Heart right ventricle (tissue), 16 donors: ENCODE results near the gene CDH13. TPM values are rescaled to one million over a fixed set of nuclear protein-coding genes. Genes with fewer than 3 reads are reported as not detected.

Experiments
- ATAC-seq, 8 donors: fragments of 200-7000 bp; cut with Tn5 transposase; one replicate each; pipeline ENCODE4 v1.9.1; 2020; ENCODE audit warnings: mild to moderate bottlenecking in 8 of 8, moderate library complexity in 8 of 8, moderate number of reproducible peaks in 1 of 8
- DNase-seq, 2 donors: peaks; one replicate each; pipeline ENCODE4 v3.0.0-alpha.2; 2020
- H3K27ac ChIP-seq, 10 donors: fragments of 200-600 bp; sonication (generic) in 2 of 10; one replicate each; pipeline versions ENCODE4 v1.5.0 to v1.8.0; 2020 to 2022; ENCODE audit warnings: mild to moderate bottlenecking in 3 of 10
- H3K27me3 ChIP-seq, 7 donors: fragments of 200-600 bp; one replicate each; pipeline ENCODE4 v1.8.0; 2021 to 2022; ENCODE audit warnings: mild to moderate bottlenecking in 2 of 7
- H3K36me3 ChIP-seq, 9 donors: fragments of 200-600 bp; sonication (generic) in 1 of 9; one replicate each; pipeline versions ENCODE4 v1.5.0 to v1.8.0; 2020 to 2022; ENCODE audit warnings: mild to moderate bottlenecking in 2 of 9
- H3K4me1 ChIP-seq, 9 donors: fragments of 200-600 bp; sonication (generic) in 1 of 9; one replicate each; pipeline versions ENCODE4 v1.5.0 to v1.8.0; 2020 to 2022; ENCODE audit warnings: mild to moderate bottlenecking in 4 of 9
- H3K4me3 ChIP-seq, 10 donors: fragments of 200-600 bp; sonication (generic) in 2 of 10; one replicate each; pipeline versions ENCODE4 v1.5.0 to v1.8.0; 2020 to 2022; ENCODE audit warnings: mild to moderate bottlenecking in 7 of 10, moderate library complexity in 2 of 10
- H3K9me3 ChIP-seq, 11 donors: fragments of 200-600 bp in 10 of 11; sonication (generic) in 2 of 11; one replicate each; pipeline versions ENCODE4 v1.5.0 to v1.8.0; 2013 to 2022; ENCODE audit warnings: mild to moderate bottlenecking in 2 of 11, control low read depth in 1 of 11, moderate library complexity in 1 of 11
- WGBS, 2 donors: extraction: QIAGEN DNeasy Blood & Tissue Kit; methylation state at CpG; one replicate each; pipeline ENCODE4 v1.1.7; 2013; ENCODE audit warnings: inconsistent platforms in 1 of 2; 5-methylcytosine and 5-hydroxymethylcytosine counted together
- intact Hi-C, 10 donors: fragments of 100-400 bp; cut with DNase I; formaldehyde crosslinking; loops; one replicate each; pipeline versions ENCODE4 v1.11.1 to v1.14.2; 2022
- polyA plus RNA-seq, 2 donors: library from polyadenylated mRNA; stranded (reverse); fragments of 200-250 nt; gene quantifications; one replicate each; pipeline ENCODE4 v1.2.3, GENCODE V29; 2013
- total RNA-seq, 10 donors: library from RNA; stranded (reverse); fragmentation: NEBNext Ultra II Directional in 3 of 10; extraction: Animal tissue kit (Norgen Biotek cat#: 25700) in 3 of 10; gene quantifications; one replicate each; pipeline versions ENCODE4 v1.2.1 to v1.2.4, GENCODE V29; 2021 to 2023
- TF ChIP-seq, protein P1 (sequence below), 9 donors: fragments of 200-600 bp; sonication (generic) in 2 of 9; IDR thresholded peaks; one replicate each; pipeline versions ENCODE4 v1.5.0 to v1.8.0; 2021 to 2022; ENCODE audit warnings: antibody characterized with exemption in 9 of 9, mild to moderate bottlenecking in 5 of 9, moderate library complexity in 1 of 9
- donor health status: Arrhythmogenic right ventricular cardiomyopathy.
- donor health status: ischemic (EF 13 %, LVEDD 7.1; RV severe dilation, severe dysfunction).
- donor health status: healthy with polysubstance abuse.
- donor health status: DM: no; HTN: yes; CAD: no.
- donor health status: DM: no; HTN: no; CAD: no.
- donor health status: ischemic (EF 25% LVEDD 6.9; RV normal size, moderate dysfunction).
- donor health status: ischemic (EF 25% LVEDD 5.7; RV mildly dilated, moderate dysfunction).
- donor health status: healthy.
- donor health status: DM: yes; HTN: yes; CAD: no.
- donor health status: Ischemic cardiomyopathy.
- donor health status: ischemic (EF 35%, LVEDD 5.7; RV mildly dilated, moderate dysfunction).
- donor health status: nonischemic (EF 11% LVEDD 7.7; RV severe dilation, severe dysfunction).
- donor health status: DM: yes; HTN: yes; CAD: no.
- donor health status: PGD.
- donor health status: ischemic (EF 29% LVEDD 5.4; RV normal size, mild dysfunction).
- donor health status: nonischemic (EF 23%, LVEDD 6.1; RV moderate dilation, normal function).

The CDH13 gene
- total and polyA plus RNA-seq, 12 donors, result 15.5 to 221 (median 168) TPM

DNA sequence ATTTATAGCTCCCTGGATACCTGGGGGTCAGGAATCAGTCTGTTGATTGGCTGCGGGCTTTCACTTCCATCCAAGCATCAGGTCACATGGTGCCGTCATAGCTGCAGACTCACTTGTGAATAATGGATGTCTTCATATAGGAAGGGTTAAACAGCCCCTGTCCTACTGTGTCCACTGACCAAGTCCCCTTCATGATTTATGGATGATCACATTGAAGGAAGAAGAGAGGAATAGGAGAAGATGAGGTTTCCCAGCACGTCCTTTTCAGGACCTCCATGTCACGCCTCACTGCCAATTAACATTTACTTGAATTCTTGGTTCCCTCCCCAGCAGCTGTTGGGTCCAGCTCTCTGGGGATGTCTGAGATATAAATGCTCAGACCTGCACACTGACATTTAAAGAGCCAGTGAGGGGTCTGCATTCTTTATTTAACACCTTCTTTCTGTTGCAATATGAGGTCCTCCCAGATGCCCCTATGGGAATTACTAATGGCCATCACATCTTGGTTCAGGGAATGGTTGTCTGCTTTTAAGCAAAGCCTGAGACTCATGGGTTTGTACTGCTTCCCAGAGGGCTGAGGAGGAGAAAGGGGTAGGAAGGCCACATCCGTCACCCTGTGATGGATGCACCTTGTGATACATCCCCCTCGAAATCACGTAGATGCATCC is 950.4 kb downstream of the CDH13 start:
- Histone ChIP-seq H3K27ac (no peak overlapping the region), H3K4me1 (no peaks in the 10 kb centered on the region), H3K36me3 (no peaks in the 10 kb centered on the region), H3K9me3 (peaks cover 0 to 12% (median 0%) of the 10 kb centered on the region in 11 donors), H3K27me3 (no peaks in the 10 kb centered on the region), H3K4me3 (no peak overlapping the region)
- TF ChIP-seq, protein P1, sequence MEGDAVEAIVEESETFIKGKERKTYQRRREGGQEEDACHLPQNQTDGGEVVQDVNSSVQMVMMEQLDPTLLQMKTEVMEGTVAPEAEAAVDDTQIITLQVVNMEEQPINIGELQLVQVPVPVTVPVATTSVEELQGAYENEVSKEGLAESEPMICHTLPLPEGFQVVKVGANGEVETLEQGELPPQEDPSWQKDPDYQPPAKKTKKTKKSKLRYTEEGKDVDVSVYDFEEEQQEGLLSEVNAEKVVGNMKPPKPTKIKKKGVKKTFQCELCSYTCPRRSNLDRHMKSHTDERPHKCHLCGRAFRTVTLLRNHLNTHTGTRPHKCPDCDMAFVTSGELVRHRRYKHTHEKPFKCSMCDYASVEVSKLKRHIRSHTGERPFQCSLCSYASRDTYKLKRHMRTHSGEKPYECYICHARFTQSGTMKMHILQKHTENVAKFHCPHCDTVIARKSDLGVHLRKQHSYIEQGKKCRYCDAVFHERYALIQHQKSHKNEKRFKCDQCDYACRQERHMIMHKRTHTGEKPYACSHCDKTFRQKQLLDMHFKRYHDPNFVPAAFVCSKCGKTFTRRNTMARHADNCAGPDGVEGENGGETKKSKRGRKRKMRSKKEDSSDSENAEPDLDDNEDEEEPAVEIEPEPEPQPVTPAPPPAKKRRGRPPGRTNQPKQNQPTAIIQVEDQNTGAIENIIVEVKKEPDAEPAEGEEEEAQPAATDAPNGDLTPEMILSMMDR (IDR thresholded peaks at IDR 0.05), result no peak
- 89 to 90% methylated on average over 7 of the region's 7 CpGs for WGBS, 2 donors
- ATAC-seq (no peak), DNase-seq (no peak)
- intact Hi-C loops, result no loop called here

DNA sequence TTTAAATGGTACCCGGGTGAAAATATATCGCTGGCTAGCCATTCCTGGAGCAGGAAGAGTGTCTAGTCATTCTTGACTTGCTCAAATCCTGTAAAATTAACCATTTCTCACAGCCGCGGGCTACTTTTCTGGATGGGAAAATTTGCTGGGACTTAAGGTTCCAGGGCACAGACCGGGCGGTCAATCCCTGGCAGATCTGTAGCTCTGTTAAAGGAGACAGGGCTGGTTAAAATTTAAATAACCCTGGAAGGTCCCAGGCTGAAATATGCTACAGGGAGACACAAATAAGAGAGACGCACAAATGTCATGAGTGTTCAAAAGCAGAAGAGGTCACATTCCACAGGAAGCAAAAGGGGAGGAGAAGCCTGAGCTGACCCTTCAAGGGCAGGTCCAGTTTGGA is 951.4 kb downstream of the CDH13 start:
- Histone ChIP-seq H3K4me1 (no peaks in the 10 kb centered on the region), H3K27me3 (no peaks in the 10 kb centered on the region), H3K36me3 (no peaks in the 10 kb centered on the region), H3K4me3 (no peak overlapping the region), H3K27ac (no peak overlapping the region), H3K9me3 (peaks cover 0 to 12% (median 0%) of the 10 kb centered on the region in 11 donors)
- no peak for DNase-seq
- WGBS, 2 donors, result 81 to 93% methylated on average over 7 of the region's 7 CpGs
- TF ChIP-seq, protein P1 (IDR thresholded peaks at IDR 0.05), result no peak
- intact Hi-C loops, result no loop called here
- no peak for ATAC-seq

DNA sequence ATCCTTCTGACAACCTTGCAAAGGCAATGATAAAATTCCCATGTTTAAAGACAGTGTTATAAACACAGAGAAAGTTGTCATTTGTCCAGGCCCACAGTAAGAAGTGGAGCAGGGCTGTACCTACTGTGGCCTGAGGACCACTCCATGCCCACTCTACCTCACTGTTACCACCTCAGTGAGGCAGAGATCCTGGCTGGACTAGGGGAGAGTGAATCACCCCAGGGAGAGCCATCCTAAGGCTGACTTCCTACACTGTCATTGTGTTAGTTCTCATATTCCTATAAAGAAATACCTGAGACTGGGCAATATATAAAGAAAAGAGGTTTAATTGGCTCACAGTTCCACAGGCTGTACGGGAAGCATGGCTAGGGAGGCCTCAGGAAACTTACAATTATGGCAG is 952.3 kb downstream of the CDH13 start:
- 83 to 86% methylated on average over 1 of the region's 1 CpG for WGBS, 2 donors
- Histone ChIP-seq H3K4me3 (no peak overlapping the region), H3K9me3 (peaks cover 0 to 12% (median 0%) of the 10 kb centered on the region in 11 donors), H3K27me3 (no peaks in the 10 kb centered on the region), H3K36me3 (no peaks in the 10 kb centered on the region), H3K27ac (no peak overlapping the region), H3K4me1 (no peaks in the 10 kb centered on the region)
- TF ChIP-seq, protein P1 (IDR thresholded peaks at IDR 0.05), result no peak
- DNase-seq, result no peak
- no peak for ATAC-seq
- intact Hi-C loops, result no loop called here

DNA sequence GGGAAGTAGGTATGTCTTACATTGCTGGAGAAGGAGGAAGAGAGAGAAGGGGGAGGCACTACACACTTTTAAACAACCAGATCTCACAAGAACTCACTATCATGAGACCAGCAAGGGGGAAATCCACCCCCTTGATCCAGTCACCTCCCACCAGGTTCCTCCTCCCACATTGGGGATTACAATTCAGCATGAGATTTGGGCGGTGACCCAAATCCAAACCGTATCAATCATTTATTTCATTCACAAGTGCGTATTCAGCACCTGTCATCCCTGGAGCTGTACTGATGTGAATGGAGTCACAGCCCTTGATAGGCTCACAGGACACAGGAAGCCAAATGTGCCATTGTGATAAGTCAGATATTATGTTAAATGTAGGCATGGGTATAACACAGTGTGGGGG is 952.7 kb downstream of the CDH13 start:
- H3K4me1 ChIP-seq, result no peaks in the 10 kb centered on the region
- H3K27ac ChIP-seq, result no peak overlapping the region
- ATAC-seq (no peak), DNase-seq (no peak)
- H3K4me3 ChIP-seq, result no peak overlapping the region
- TF ChIP-seq, protein P1 (IDR thresholded peaks at IDR 0.05), result no peak
- peaks cover 0 to 12% (median 0%) of the 10 kb centered on the region in 11 donors for H3K9me3 ChIP-seq
- WGBS, 2 donors, result 68 to 75% methylated on average over 3 of the region's 3 CpGs
- intact Hi-C loops, result no loop called here
- no peaks in the 10 kb centered on the region for H3K27me3 ChIP-seq
- no peaks in the 10 kb centered on the region for H3K36me3 ChIP-seq
